ENCODE data around the gene SH3D19.

Gene SH3D19

GRCh38 chr4:151325111-151325948 is at the start of gene SH3D19:
Gene SH3D19 (minus strand): TSS chr4:151325605. CDS start chr4:151325352, 253 bp downstream.
- DNase-seq (ENCODE audit: low read depth in 1 of 2, low spot score in 1 of 2): no peak

DNA sequence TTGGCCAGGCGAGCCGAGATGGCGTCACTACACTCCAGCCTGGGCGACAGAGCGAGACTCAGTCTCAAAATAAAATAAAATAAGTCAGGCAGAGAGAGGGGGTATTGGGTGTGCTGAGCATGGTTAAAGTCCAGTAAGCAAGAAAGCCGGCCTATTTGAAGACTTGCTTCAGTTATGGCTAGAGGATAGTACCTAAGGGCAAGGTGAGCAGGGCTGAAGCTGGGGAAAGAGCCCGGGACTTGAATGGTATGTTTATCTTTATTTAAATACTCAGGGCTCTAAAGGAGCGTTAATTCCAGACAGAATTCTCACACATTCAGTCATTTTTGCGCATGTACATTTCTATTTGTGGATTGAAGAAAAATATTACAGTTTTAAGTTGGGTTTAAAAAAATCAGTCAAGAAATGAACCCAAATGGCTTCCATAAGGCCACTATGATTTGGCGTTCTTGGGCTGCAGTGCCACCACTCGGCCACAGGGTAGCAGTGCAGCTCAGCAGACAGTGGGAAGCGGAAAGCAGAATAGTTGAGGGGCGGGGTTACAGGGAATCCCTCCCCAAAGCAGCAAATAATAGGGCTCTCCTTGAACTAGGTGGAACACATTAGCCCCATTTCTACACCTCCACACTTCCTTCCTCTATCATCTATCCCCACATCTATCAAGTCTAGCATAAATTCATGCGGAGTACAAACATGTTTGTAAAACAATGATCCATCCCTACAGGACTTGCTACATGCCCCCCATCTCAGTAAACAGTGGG is 37.2 kb upstream of the SH3D19 start:
- peak; percentile 50 to 77 for DNase-seq (ENCODE audit: low read depth in 1 of 2, low spot score in 1 of 2)

- DNase-seq (ENCODE audit: low read depth in 1 of 2, low spot score in 1 of 2): no peak
Observed at GRCh38 chr4:151361966-151362365, 36.6 kb upstream of the SH3D19 start.

- no peak for DNase-seq (ENCODE audit: low read depth in 1 of 2, low spot score in 1 of 2)
Observed at GRCh38 chr4:151361126-151361525, 35.7 kb upstream of the SH3D19 start.

GRCh38 chr4:151359576-151359975 is 34.2 kb upstream of the SH3D19 start:
- no peak for DNase-seq (ENCODE audit: low read depth in 1 of 2, low spot score in 1 of 2)

GRCh38 chr4:151358266-151358665 is 32.9 kb upstream of the SH3D19 start:
- no peak for DNase-seq (ENCODE audit: low read depth in 1 of 2, low spot score in 1 of 2)

DNA sequence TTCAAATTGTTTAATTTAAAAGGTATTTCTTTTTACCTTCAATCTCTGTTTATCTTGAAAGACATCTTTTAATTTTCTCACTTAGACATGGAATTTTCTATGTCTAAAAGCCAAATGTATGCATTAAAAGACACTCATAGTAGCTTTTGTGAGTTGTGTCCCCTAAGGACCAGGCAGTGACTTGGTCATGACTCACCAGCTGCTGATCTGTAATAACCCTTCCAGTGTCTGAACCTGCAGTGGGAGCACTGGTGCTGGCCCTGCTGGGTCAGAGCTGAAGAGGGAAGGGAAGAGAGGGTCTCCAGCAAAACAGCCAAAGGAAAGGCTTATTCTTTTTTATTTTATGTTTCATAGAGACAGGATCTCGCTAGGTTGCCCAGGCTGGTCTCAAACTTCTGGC is 31.1 kb upstream of the SH3D19 start:
- no peak for DNase-seq (ENCODE audit: low read depth in 1 of 2, low spot score in 1 of 2)

- no peak for DNase-seq (ENCODE audit: low read depth in 1 of 2, low spot score in 1 of 2)
Observed at GRCh38 chr4:151355155-151355554, 29.8 kb upstream of the SH3D19 start.

DNA sequence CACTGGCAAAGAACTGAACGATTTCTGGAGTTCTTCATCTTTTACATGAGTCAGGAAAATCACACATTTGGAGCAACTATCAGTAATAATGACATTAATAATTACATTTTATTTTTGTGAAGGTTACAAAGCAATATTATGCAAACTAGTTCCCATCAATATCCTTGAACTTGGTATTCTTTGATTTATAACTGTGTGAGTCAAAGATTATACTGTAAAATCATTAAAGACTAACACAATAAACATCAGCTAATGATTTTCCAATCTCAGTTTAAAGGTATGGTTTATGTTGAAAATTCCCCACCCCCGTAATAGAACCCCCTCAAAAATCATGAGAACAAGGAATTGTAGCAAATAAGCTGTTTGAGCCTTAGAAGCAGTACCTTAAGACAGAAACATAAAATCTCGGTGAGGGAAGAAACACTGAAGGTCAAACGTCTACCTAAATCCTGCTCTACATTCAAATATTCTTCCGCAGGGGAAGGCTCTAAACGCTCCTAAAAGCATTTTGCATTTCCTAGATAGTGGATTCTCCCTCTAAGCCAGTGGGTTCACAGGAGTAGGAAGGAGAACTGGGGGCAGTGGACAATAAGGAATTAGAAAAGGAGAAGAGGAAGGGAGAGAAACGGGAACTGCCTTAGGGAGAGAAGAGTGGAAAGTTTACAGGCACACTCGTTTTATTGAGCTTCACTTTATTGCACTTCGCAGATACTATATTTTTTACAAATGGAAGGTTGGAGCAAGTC is 22.3 kb upstream of the SH3D19 start:
- DNase-seq (ENCODE audit: low read depth in 1 of 2, low spot score in 1 of 2): no peak

DNA sequence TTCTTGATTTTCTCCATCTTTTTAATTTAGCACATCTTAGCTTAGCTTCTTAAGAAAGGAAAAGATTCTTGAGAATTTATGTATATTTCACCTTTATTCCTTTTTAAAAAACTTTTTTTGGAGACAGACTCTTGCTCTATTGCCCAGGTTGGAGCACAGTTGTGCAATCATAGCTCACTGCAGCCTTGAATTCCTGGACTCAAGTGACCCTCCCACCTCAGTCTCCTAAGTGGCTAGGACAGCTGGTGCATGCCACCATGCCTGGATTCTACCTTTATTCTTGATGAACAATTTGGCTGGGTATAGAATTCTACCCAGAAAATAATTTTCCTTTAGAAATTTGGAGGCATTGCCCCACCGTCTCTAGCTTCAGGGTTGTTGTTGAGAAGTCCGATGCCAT is 19.5 kb upstream of the SH3D19 start:
- no peak for DNase-seq (ENCODE audit: low read depth in 1 of 2, low spot score in 1 of 2)

DNA sequence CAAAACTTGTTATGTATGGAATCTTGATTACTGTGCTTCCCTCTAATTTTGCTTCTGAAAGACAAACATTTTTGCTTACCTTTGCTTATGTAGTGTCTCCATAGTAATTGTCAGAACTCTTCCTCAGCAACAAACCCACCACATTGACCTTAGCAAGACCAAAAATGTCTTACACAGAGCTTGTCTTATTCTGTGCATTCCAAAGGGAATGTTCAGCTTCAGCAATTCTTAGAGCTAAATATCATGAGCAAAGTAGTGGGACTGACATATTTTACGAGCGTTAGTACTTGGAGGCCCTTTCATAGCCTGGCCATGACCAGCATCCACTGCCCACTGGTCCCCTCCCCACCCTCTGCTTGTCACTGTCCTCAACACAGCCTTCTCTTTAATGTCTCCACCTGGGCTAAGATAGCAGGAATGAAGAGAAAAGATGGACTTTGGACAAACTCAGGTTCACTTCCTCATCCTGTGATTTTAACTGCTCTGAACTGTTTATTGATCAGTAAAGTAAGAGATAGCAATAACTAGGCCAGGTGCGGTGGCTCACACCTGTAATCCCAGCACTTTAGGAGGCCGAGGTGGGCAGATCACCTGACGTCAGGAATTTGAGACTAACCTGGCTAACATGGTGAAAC is 15.5 kb upstream of the SH3D19 start:
- no peak for DNase-seq (ENCODE audit: low read depth in 1 of 2, low spot score in 1 of 2)

- no peak for DNase-seq (ENCODE audit: low read depth in 1 of 2, low spot score in 1 of 2)
Observed at GRCh38 chr4:151339467-151339866, 14.1 kb upstream of the SH3D19 start.

DNA sequence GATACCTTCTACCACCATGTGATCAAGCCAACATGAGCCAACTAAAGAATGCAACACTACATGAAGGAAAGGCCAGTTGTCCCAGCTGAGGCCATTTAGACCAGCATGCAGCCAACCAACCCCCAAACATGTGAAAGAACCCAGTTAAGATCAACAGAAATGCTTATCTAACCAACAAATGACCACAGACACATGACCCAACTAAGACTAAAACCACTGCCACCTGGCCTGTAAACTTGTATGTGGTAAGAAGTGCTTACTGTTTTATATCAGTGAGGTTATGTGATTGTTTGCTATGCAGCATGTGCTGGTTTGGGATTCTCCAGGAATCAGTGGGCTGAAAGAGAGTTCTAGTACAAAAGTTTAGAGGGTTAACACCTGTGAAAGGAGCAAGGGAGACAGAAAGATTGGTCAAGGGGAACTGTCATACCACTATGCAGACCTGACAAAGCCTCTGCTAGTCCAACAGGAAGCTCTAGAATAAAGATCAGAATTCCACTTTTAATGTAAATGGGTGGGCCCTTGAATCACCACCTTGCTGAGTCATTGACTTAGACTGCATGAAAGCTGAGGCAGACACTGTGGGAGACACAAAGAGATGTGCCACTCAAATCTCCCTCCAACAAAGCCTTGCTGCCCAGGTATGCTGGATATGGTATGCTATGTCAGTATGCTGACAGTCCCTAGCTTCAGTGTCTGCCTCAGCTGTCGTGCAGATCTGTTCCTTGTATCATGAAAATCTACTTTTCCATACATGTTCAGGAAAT is 6.1 kb upstream of the SH3D19 start:
- no peak for DNase-seq (ENCODE audit: low read depth in 1 of 2, low spot score in 1 of 2)

GRCh38 chr4:151329217-151330007 is 4.0 kb upstream of the SH3D19 start:
- DNase-seq (ENCODE audit: low read depth in 1 of 2, low spot score in 1 of 2): no peak

- DNase-seq (ENCODE audit: low read depth in 1 of 2, low spot score in 1 of 2): no peak
Observed at GRCh38 chr4:151325949-151326246, 493 bp upstream of the SH3D19 start.

- DNase-seq (ENCODE audit: low read depth in 1 of 2, low spot score in 1 of 2): no peak
Observed at GRCh38 chr4:151324752-151325110, 674 bp downstream of the SH3D19 start.

- DNase-seq (ENCODE audit: low read depth in 1 of 2, low spot score in 1 of 2): no peak
Observed at GRCh38 chr4:151324124-151324751, 1.2 kb downstream of the SH3D19 start.

DNA sequence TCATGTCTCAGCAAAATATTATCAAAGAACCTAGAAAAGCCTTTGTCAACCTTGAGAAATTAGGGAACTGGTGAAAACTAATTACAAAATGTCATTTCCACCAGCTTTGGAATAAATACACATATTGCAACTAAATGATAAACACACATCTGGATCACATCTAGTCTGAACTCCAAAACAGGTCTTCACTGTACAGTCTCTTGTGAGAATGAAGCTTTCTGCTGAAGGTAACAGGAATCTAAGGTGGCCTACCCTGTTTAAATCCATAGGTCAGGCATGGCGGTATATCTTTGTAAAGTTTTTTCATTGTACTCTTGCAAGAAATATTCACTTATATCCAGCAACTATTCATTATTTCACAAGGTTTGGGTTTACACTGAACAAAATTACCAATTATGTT is 1.7 kb downstream of the SH3D19 start:
- DNase-seq (ENCODE audit: low read depth in 1 of 2, low spot score in 1 of 2): no peak

- no peak for DNase-seq (ENCODE audit: low read depth in 1 of 2, low spot score in 1 of 2)
Observed at GRCh38 chr4:151322570-151322969, 2.8 kb downstream of the SH3D19 start.
